ENCODE measurements around the gene RTN4.

RTN4 gene

DNA sequence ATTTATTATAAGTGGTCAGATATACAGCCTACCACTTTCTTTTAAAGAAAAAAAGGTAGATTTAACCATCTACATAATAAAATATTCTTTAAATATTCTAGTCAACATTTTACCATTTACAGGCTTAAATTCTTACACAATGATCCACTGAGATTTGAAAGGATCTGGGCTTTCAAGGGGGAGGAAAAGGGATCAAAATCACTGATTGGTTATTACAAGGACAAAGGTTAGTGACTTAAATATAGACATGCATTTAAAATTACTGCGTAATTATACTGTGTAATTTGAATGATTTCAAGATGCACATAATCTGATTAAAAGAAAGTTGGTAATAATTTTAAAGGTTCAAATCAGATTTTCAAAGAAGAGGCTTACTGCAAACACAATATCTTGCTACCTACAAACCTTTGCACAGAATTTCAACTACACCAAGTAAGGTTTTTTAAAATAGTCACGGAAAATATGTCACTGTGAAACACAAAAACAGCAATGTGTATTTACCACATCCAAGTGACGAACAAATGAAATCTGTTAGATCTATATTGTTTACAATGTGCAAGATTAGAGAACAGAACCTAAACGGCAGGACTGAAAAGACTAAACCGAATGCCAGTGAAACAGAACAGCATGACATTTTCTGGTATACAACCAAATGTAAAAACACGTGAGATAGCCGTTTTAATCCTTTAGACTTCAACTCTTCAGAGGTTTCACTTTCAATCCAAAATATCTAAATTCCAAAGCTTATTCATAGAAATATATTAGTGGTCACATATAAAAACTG lies 40.8 kb downstream of the RTN4 start:
- no peak for TF ChIP-seq CTCF (IDR thresholded peaks at IDR 0.05; ENCODE audit: borderline replicate concordance, insufficient read depth, low read depth, low read length)
- H3K4me3 ChIP-seq (ENCODE audit: low read depth, low read length): peak overlapping the region; percentile 34

GRCh38 chr2:55006306-55006705 lies 43.9 kb downstream of the RTN4 start:
- no peak overlapping the region for H3K4me3 ChIP-seq (ENCODE audit: low read depth, low read length)
- no peak for TF ChIP-seq CTCF (IDR thresholded peaks at IDR 0.05; ENCODE audit: borderline replicate concordance, insufficient read depth, low read depth, low read length)

GRCh38 chr2:55003706-55004639 lies 46.3 kb downstream of the RTN4 start:
- no peak for TF ChIP-seq CTCF (IDR thresholded peaks at IDR 0.05; ENCODE audit: borderline replicate concordance, insufficient read depth, low read depth, low read length)
- no peak overlapping the region for H3K4me3 ChIP-seq (ENCODE audit: low read depth, low read length)

- H3K4me3 ChIP-seq (ENCODE audit: low read depth, low read length): no peak overlapping the region
- TF ChIP-seq CTCF (IDR thresholded peaks at IDR 0.05; ENCODE audit: borderline replicate concordance, insufficient read depth, low read depth, low read length): no peak
These were observed 48.5 kb downstream of the RTN4 start for GRCh38 chr2:55001716-55002115.

- TF ChIP-seq CTCF (IDR thresholded peaks at IDR 0.05; ENCODE audit: borderline replicate concordance, insufficient read depth, low read depth, low read length): no peak
- H3K4me3 ChIP-seq (ENCODE audit: low read depth, low read length): no peak overlapping the region
These were observed 49.9 kb downstream of the RTN4 start for GRCh38 chr2:55000341-55000740.

- TF ChIP-seq CTCF (IDR thresholded peaks at IDR 0.05; ENCODE audit: borderline replicate concordance, insufficient read depth, low read depth, low read length): no peak
- no peak overlapping the region for H3K4me3 ChIP-seq (ENCODE audit: low read depth, low read length)
These were observed 51.1 kb downstream of the RTN4 start for GRCh38 chr2:54999182-54999581.

Data from GM12875 (cell line).